GM13977 (cell line): ENCODE data around the gene CNGA1.
A peak's percentile ranks its signal among the peaks of the same experiment; 100 is the strongest.

Experiments
- DNase-seq: peaks from one replicate; pipeline ENCODE4 v3.0.0; 2012; ENCODE audit warnings: low spot score
- in situ Hi-C: fragments of 300-500 bp; cut with MboI; formaldehyde crosslinking; loops from one replicate; pipeline ENCODE4 v1.12.0; 2022; ENCODE audit warnings: low sequenced_read_pairs, low pct_unique_long_range_greater_than_20kb, mixed read lengths, inconsistent platforms; ENCODE audit not compliant: unreplicated experiment
- TF ChIP-seq, protein P1 (sequence below): IDR thresholded peaks from 2 replicates; pipeline ENCODE4 v1.5.1; 2012; ENCODE audit warnings: mild to moderate bottlenecking, control low read depth; ENCODE audit not compliant: insufficient read depth; ENCODE audit errors: extremely low read depth, missing control alignments

The CNGA1 gene

GRCh38 chr4:48041535-48042137 lies 25.2 kb upstream of the CNGA1 start:
- DNase-seq, result no peak
- in situ Hi-C loops, result no loop called here
- TF ChIP-seq, protein P1, sequence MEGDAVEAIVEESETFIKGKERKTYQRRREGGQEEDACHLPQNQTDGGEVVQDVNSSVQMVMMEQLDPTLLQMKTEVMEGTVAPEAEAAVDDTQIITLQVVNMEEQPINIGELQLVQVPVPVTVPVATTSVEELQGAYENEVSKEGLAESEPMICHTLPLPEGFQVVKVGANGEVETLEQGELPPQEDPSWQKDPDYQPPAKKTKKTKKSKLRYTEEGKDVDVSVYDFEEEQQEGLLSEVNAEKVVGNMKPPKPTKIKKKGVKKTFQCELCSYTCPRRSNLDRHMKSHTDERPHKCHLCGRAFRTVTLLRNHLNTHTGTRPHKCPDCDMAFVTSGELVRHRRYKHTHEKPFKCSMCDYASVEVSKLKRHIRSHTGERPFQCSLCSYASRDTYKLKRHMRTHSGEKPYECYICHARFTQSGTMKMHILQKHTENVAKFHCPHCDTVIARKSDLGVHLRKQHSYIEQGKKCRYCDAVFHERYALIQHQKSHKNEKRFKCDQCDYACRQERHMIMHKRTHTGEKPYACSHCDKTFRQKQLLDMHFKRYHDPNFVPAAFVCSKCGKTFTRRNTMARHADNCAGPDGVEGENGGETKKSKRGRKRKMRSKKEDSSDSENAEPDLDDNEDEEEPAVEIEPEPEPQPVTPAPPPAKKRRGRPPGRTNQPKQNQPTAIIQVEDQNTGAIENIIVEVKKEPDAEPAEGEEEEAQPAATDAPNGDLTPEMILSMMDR, result no peak

GRCh38 chr4:48039561-48039960 lies 23.1 kb upstream of the CNGA1 start:
- in situ Hi-C loops, result no loop called here
- TF ChIP-seq, protein P1, result no peak
- no peak for DNase-seq

DNA sequence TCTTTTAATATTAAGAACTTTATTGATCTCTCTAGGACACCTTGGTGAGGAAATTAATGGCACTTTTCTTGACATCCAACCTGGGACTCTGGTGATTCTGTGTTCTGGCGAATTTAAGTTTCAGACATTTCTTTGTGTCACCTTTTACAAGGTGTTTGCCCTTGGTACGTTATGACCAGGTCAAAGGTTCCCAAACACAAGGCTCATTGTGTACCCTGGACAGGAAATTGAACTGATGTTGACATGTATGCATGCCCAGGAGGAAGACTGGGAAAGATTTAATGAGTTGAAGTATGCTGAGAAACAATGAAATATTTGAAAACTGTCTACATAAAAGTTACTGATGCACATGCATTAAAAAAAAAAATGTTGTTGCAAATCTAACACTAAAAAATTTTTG lies 22.2 kb upstream of the CNGA1 start:
- TF ChIP-seq, protein P1, result no peak
- DNase-seq, result no peak
- in situ Hi-C loops, result no loop called here

GRCh38 chr4:48037117-48037462 lies 20.6 kb upstream of the CNGA1 start:
- TF ChIP-seq, protein P1, result no peak
- in situ Hi-C loops, result no loop called here
- no peak for DNase-seq

DNA sequence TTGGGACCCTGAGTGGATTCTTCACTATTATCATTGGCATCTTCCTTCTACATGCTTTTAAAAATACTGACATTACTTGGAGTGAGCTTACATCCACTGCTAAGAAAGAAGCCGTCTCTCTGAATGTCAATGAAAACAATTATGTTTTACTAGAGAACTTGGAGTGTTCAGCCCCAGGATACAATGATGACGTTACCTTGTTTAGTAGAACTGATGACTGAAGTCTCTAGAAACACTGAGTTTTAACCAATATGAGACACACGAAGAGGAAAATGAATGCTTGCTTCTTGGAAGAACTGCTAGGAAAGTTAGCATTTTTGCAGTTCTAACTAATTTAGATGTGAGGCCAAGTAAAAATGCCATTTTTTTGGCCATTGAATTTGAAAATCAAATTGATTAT lies 19.5 kb upstream of the CNGA1 start:
- in situ Hi-C loops, result no loop called here
- TF ChIP-seq, protein P1, result no peak

DNA sequence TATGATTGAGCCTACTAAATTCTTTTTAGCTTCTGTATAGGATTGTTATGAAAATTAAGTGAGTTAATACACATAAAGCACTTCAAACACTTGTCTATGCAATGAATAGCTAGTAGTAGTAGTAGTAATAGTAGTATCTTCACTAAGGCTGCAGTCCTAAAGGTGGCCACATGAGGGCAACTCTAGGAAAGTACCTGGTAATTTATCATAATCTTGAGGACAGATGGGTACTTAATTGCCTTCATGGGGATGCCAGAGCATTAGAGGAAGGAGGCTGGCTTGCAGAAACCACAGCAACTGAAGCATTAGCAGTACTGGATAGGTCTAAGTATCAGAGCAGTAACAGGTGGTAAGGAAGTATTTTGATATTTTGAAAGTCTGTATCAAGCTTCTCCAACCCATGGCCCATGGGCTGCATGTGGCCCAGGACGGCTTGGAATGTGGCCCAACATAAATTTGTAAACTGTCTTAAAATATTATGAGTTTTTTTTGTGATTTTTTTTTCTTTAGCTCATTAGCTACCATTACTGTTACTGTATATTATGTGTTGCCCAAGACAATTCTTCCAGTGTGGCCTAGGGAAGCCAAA lies 17.4 kb upstream of the CNGA1 start:
- DNase-seq, result no peak
- TF ChIP-seq, protein P1, result peak; percentile 57
- in situ Hi-C loops, result no loop called here

More for the DNA sequence above, 19.5 kb upstream of the CNGA1 start:
- DNase-seq, result no peak
